ENCODE data around the gene FXN.
"Not testable (repeated sequence)": the region's sequence is repeated elsewhere in the genome, so short reads cannot be mapped to it uniquely, and the experiment has no call there.

The FXN gene

DNA sequence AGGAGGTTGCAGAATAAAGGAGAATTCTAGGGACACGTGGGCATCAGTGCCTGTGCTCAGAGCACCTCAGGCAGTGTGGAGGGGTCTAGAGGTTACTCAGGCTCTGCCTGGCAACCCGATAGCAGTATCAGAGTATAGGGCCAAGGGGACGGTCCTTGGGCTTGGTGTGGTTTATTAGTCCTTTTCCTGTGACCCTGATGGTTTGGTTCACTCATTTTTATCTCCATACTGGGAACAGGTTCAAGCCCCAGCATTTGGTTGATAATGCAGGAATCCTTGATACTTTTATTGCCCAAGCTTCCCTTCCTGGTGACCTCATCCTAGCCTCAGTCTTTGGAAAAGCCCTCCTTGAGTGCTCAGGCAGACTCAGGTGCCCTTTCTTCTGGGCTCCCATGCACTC, 35.5 kb downstream of the FXN start:
- DNase-seq, result no peak

DNA sequence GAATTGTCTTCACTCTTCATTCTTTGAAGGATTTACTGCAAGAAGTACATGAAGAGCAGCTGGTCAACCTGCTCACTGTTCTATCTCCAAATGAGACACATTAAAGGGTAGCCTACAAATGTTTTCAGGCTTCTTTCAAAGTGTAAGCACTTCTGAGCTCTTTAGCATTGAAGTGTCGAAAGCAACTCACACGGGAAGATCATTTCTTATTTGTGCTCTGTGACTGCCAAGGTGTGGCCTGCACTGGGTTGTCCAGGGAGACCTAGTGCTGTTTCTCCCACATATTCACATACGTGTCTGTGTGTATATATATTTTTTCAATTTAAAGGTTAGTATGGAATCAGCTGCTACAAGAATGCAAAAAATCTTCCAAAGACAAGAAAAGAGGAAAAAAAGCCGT, 37.6 kb downstream of the FXN start:
- no peak for DNase-seq

DNA sequence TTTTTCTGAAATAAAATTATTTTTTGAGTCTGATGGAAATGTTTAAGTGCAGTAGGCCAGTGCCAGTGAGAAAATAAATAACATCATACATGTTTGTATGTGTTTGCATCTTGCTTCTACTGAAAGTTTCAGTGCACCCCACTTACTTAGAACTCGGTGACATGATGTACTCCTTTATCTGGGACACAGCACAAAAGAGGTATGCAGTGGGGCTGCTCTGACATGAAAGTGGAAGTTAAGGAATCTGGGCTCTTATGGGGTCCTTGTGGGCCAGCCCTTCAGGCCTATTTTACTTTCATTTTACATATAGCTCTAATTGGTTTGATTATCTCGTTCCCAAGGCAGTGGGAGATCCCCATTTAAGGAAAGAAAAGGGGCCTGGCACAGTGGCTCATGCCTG, 39.2 kb downstream of the FXN start:
- DNase-seq, result no peak

DNA sequence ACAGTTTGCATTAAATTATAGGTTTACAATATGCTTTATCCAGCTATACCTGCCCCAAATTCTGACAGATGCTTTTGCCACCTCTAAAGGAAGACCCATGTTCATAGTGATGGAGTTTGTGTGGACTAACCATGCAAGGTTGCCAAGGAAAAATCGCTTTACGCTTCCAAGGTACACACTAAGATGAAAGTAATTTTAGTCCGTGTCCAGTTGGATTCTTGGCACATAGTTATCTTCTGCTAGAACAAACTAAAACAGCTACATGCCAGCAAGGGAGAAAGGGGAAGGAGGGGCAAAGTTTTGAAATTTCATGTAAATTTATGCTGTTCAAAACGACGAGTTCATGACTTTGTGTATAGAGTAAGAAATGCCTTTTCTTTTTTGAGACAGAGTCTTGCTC, 41.0 kb downstream of the FXN start:
- DNase-seq, result no peak

DNA sequence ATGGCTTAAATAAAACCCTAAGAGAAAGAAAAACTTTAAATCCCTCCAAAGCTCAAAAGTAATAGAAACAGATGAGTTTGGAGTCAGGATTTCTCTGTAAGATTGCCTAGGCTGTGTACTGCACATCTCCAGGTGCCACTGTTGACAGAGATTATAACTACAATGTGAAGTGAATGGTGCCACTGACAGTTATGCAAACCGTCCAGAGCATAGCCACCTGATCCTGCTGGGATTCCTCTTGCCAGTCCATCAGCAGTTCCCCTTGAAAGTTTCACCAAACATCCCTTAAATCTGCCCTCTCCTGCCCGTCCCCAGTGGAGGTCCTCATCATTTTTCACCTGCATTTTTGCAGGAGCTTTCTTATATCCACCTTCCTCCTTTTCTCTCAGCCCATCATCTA, 42.5 kb downstream of the FXN start:
- DNase-seq, result no peak

DNA sequence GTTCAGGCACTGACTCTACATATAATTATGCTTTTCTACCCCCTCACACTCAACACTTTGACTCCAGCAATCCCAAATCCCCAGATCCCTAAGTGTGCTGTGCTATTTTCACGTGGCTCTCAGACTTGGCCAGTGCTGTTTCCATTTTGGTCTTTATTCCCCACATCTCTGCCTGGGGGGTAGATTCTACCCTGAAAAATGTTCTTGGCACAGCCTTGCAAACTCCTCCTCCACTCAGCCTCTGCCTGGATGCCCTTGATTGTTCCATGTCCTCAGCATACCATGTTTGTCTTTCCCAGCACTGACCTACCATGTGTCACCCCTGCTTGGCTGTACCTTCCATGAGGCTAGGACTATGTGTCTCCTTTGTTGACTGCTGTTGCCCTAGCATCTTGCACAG, 43.0 kb downstream of the FXN start:
- peak; percentile 61 for DNase-seq

DNA sequence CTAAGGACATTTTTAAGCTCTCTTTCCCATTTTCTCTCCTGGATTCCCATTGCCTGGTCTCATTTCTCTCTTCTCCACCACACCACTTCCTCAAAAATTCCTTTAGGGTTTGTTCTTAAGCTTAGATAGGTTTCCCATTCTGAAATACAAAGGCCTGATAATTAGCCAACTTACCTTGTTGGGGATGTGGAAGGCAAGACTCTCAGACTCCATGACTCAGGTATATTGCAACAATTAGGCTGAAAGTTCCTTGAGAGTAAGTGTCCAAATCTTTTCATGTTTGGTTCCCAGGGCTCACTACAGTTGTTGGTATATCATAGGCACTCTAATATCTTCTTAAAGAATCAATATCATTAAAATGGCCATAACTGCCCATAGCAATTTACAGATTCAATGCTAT, 43.6 kb downstream of the FXN start:
- no peak for DNase-seq

DNA sequence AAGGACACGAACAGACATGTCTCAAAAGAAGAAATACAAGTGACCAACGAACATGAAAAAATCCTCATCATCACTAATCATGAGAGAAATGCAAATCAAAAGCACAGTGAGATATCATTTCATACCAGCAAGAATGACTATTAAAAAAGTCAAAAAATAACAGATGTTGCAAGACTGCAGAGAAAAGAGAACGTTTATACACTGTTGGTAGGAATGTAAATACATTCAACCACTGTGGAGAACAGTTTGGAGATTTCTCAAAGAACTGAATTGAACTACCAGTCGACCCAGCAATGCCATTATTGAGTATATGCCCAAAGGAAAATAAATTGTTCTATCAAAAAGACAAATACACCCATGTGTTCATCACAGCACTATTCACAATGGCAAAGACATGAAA, 45.7 kb downstream of the FXN start:
- DNase-seq, result no peak

DNA sequence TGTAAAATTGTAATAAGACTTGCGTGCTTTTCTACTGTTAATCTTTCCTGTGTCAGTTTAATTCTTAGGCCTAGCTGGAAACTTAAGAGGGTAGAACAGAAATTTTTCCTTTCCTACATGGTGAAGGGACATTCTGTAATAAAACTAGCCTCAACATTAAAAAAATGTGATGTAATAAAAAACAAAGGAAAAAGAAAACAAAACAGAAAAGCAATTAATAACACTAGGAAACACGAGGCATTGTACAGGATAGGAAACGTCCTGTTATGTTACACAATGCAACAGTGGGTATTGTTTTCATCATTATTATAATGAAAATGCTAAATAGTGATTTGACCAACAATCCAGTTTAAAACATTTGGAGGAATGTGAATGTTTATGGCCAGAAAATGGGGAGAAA, 47.8 kb downstream of the FXN start:
- DNase-seq, result no peak

DNA sequence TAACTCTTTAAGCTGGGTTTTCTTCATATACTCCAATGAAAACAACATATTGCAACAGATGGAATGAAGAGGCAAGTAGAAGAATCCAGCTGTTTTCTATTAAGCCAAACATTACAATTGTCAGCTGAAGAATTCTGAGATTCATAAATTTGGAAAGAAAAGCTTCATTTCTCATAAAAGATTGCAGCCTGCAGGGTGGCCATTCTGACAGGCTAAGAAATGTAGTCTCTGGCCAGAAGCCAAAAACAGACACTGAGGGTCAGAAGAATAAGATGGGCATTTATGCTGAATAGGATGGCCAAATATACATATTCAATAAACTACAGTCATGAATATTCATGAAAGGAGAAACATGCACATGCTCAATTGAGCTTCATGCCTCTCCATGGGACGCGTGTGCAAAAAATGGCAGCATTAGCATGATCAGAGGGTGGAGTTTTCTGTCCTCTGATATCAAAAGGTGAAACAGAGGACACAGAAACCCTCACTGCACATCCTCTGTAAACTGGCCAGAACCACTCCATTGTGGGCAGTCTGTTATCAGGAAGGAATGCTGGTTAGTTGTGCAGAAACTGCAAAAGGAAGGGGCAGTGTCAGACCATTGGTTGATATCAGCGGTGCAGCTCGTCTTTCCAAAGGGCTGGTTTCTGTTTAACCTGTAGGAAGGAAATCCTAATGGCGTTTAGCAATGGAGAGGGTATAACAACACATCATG, 50.2 kb downstream of the FXN start:
- peak; percentile 70 for DNase-seq

DNA sequence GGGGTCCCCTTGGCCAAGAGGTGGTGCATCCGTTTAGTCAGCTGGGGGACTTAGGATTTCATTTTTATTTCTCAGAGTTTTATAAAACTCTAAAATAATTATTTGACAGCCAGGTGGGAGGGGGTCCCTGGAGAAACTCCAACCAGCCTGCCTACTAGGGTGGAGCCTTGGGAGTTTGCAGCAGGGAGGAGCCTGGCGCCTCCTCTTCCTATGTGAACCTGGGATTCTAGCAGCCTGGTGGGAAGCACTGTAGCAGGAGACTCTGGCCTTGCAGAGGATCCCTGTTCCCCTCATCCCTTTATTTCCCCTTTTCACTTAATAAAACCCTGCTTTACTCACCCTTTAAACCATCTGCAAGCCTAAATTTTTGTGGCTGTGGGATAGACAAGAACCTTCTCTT, 50.8 kb downstream of the FXN start:
- peak; percentile 81 for DNase-seq

DNA sequence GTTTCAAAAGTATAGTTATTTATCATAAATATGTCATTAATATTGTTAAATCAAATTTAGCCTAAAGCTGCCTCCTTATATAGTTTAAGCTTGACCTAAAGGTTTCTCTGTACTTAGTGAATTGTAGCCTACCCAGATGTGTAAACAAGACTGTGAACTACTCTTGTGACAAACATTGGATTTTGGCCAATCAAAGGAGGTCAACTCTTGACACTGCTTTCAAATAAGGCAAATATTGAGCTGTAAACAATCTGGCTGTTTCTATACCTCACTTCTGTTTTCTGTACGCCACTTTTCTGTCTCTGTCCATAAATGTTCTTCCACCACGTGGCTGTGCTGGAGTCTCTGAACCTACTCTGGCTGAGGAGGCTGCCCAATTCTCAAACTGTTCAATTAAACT, 51.2 kb downstream of the FXN start:
- peak; percentile 85 for DNase-seq

DNA sequence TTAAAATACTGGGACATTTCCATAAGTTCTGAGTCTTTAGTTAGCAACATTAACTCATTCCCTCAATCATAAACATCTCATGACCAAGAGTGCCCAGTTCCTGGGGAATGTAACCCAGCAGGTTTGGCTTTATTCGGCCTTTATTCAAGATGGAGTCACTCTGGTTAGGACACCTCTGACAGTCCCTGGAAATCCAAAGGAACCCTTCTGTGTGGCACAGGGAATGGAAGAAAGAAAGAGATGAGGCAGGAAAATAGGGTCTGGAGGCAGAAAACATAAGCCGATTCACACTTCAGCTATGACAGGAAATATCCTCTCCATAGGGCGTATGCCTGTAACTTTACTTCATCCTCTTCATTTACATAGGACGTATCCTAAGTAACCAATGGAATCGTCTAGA, 53.5 kb downstream of the FXN start:
- no peak for DNase-seq

DNA sequence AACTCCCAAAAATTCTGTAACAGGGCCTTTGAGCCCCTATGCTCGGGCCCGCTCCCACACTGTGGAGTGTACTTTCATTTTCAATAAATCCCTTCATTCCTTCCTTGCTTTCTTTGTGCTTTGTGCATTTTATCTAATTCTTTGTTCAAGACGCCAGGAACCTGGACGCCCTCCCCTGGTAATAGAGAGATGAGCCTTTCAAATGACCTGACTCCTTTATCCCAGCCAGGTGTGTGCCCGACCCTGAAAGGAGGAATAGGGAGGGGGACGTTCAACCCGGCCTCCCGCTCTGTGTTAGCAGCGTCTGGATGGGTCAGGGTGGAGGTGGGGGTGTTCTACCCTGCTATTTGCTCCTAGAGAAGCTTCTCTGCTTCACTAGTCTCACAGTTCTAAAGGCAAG, 53.9 kb downstream of the FXN start:
- peak; percentile 46 for DNase-seq

DNA sequence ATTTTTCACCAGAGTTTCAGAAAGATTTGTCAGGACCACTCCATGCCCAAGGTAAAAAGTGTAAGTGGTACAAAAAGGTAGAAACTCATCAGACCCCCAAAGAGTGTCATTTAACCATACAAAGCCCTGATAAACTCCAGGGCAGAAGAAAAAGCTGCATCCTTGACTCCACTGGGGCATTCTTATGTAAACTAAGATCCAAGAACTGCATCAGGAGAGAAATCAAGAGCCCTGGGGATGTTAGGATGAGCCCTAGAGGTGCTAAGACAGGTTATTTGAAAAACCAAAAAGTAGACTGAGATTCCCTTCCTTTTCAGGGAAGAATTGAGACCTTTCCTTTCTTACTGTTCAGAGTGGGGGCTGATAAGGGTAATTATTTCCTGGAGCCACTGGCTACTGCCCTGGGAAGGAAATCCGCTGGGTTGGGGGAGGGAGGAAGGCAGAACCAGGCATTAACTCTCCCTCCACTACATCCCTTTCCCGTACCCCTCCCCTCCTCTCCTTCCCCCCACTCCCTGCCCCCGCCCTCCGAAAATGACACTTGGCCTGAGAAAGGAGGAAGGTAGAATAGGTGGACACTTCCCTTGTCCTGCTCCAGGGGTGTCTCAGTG, 54.7 kb downstream of the FXN start:
- peak; percentile 35 for DNase-seq

DNA sequence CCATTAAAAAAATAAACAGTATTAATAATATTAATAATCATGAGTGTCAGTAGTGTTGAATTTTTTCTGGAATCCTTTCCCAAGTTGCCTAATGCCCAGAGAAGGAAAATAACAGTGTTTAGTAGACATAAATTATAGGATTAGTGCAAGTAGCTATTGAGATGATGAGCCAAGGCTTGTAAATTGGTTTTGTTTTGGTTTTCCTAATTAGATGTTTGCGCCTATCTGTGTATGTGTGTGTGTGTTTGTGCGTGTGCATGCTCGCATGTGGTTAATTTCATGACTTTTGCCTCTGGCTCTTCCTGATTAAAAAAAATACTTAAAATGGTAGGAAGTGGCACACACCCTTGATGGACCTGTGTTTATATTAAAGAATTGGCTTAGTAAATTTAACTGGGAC, 55.4 kb downstream of the FXN start:
- peak; percentile 67 for DNase-seq

DNA sequence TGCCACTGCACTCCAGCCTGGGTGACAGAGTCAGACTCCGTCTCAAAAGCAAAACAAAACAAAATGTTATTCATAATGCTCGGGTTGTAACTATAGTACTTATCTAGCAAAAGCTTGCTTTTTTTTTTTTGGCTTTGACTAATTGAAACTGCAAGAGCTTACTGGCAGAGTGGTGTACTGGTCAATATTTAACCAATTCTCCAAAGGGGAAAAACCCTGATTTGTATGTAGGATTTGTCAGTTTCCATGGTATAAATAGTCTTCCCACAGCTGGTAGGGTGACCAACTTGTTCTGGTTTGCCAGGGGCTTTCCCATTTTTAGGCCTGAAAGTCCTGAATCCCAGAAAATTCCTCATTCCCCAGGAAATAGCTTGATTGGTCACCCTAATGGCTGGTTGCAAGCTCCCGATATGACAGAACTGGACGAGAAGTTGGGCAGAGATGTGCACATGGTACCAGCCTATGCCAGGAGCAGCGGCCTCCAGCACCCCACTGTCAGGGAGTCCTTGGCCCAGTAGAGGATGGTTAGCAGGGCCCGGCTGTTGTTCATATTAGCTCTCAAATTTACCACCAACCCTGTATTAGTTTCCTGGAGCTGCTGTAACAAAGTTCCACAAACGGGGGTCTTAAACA, 58.0 kb downstream of the FXN start:
- no peak for DNase-seq

DNA sequence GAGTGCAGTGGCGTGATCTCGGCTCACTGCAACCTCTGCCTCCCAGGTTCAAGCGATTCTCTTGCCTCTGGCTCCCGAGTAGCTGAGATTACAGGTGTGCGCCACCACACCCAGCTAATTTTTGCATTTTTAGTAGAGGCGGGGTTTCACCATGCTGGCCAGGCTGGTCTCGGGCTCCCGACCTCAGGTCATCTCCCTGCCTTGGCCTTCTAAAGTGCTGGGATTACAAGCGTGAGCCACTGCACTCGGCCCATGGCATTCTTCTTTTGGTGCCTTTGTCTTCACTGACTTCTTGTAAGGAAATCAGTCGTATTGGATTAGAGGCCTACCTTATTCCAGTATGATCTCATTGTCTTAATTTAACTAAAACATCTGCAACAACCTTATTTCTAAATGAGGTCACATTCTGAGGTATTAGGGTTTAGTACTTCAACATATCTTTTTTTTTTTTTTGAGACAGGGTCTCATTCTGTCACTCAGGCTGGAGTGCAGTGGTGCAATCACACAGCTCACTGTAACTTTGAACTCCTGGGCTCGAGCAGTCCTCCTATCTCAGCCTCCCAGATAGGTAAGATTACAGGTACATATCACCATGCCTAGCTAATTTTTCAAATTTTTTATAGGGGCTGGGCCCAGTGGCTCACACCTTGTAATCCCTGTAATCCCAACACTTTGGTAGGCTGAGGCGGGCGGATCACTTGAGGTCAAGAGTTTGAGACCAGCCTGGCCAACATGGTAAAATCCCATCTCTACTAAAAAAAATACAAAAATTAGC, 59.0 kb downstream of the FXN start:
- not testable (repeated sequence) for DNase-seq

DNA sequence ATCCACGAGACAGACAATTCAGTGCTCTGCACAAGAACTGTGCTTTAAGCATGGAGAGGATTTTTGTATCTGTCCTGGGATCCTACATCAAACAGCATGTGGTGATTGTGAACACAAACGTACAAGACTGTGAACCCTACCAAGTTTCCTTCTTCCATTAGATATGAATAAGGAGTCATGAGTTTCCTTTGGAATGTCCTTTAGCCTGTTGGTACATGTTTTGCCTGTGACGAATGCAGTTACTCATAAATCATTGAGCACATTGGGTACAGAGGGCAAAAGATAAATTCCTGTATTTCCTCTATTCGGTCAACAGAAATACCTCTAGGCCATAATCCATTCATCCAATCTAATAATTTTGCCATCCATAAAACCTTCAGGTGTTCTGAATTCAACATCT, 61.5 kb downstream of the FXN start:
- no peak for DNase-seq

DNA sequence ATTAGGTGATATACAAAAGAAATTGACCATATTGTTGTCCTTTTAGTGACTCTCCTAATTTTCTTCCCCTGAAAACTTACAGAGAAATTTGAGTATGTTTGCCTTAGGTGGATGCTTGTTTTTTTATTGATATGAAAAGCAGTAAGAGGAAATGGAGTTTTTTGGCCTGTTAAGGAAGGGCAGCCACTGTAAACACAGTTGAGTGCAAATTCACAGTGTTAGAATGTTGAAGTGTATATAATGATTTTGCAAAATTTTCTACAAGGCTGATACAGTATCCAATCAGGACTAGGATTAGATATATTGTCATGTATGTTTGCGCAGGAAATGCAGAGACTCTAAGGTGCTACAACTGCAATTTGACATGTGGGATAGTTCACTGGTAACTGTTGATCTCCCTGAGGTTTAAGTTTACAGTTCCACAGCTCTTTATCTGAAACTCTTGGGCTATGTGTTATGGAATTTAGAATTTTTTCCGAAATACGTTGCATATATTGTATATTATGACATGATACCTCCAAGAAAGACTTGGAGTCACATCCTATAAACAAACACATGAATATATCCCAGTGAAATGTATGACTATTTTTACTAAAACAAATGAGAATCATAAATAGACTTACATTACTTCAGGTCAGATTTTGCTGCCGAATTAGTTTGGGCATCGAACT, 62.5 kb downstream of the FXN start:
- DNase-seq, result no peak

DNA sequence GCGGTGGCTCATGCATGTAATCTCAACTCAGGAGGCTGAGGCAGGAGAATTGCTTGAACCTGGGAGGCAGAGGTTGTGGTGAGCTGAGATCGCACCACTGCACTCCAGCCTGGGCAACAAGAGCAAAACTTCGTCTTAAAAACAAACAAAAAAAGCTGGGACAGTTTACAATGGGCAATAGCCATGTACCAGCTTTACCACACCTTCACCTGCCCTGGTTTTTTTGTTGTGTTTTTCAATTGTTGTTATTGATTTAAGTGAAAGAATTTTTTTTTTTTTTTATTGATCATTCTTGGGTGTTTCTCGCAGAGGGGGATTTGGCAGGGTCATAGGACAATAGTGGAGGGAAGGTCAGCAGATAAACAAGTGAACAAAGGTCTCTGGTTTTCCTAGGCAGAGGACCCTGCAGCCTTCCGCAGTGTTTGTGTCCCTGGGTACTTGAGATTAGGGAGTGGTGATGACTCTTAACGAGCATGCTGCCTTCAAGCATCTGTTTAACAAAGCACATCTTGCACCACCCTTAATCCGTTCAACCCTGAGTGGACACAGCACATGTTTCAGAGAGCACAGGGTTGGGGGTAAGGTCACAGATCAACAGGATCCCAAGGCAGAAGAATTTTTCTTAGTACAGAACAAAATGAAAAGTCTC, 67.9 kb downstream of the FXN start:
- DNase-seq, result not testable (repeated sequence)

DNA sequence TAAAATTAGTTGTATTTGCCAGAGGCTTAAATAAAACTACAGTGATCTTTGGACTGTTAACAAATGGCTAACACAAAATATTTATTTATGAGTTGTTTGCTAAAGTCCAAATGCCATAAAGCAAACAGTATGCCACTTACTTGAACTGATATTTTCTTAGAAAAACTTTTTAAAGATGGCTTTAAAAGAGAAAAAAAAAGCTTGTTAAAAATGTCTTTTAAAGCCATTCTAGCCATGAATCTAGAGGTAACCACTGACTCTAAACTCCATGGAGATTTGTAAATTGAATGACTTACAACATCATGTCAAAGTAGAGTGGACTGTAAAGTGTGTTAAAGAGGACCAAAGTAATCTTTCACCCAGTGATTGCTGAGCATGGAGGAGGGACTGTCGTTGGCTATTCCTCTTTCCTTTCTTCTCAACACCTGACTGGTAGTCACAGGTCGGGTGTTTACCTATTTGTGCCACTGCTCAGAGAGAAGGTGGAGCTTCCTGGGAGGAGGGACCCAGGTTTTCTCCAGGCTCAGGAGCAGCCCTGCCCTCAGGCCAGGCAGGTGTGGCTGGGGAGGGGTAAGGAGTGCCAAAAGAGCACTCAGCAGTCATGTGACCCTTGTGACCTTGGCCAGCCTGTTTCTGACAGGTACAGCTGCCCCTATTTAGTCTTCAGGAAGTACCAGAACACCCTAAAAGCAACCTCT, 69.4 kb downstream of the FXN start:
- peak; percentile 93 for DNase-seq

Measured in NCI-H69 (cell line).